Activated CD8-positive, alpha-beta T cell treated with anti-CD3 and anti-CD28 coated beads for 36 hours (primary cell): ENCODE data around the gene GNAO1. TPM values are rescaled to one million over a fixed set of nuclear protein-coding genes. Genes with fewer than 3 reads are reported as not detected.

Source experiments
- ATAC-seq: fragments of 200-7000 bp; cut with Tn5 transposase; one replicate; pipeline ENCODE4 v1.10.0; 2021; ENCODE audit warnings: mild to moderate bottlenecking, moderate library complexity
- CTCF ChIA-PET: fragments of 350-600 bp; sonication (Branson Sonifier 250); formaldehyde crosslinking; loops from one replicate; lab custom pipeline; 2021; ENCODE audit warnings: antibody characterized with exemption; lab: Charles Lee
- POLR2A ChIA-PET: fragments of 350-600 bp; sonication (Branson Sonifier 250); formaldehyde crosslinking; loops from one replicate; lab custom pipeline; 2021; ENCODE audit warnings: antibody characterized with exemption; lab: Charles Lee
- DNase-seq: peaks from one replicate; pipeline ENCODE4 v3.0.0-alpha.2; 2020
- H3K27ac Mint-ChIP-seq: one replicate; pipeline ENCODE4 v1.8.0; 2021; ENCODE audit warnings: mild to moderate bottlenecking, mixed read lengths
- H3K27me3 Mint-ChIP-seq: one replicate; pipeline ENCODE4 v1.8.0; 2021; ENCODE audit warnings: mixed read lengths
- H3K36me3 Mint-ChIP-seq: one replicate; pipeline ENCODE4 v1.8.0; 2021; ENCODE audit warnings: low read depth, mixed read lengths
- H3K4me1 Mint-ChIP-seq: one replicate; pipeline ENCODE4 v1.8.0; 2021; ENCODE audit warnings: low read depth, mixed read lengths
- H3K4me3 Mint-ChIP-seq: one replicate; pipeline ENCODE4 v1.8.0; 2021; ENCODE audit warnings: mild to moderate bottlenecking, moderate library complexity, mixed read lengths
- H3K9me3 Mint-ChIP-seq: one replicate; pipeline ENCODE4 v1.8.0; 2021; ENCODE audit warnings: mixed read lengths
- CTCF ChIP-seq: fragments of 200-600 bp; IDR thresholded peaks from one replicate; pipeline ENCODE4 v1.8.0; 2022; ENCODE audit warnings: antibody characterized with exemption, mild to moderate bottlenecking
- intact Hi-C: fragments of 100-400 bp; cut with micrococcal nuclease; formaldehyde crosslinking; loops from one replicate; pipeline ENCODE4 v1.10.0; 2022
- total RNA-seq, 2 experiments: library from RNA; stranded (reverse); gene quantifications; one replicate each; pipeline ENCODE4 v1.2.3, GENCODE V29; 2021

GNAO1 gene
- total RNA-seq, 2 experiments from 2014 or later, result 2.3 to 2.4 TPM

- intact Hi-C loops, result no loop called here
- no peaks in the 10 kb centered on the region for H3K4me1 Mint-ChIP-seq
- TF ChIP-seq CTCF, result no peak
- DNase-seq, result no peak
- H3K4me3 Mint-ChIP-seq, result no peak overlapping the region
- no peaks in the 10 kb centered on the region for H3K9me3 Mint-ChIP-seq
- CTCF ChIA-PET, result interaction anchor here (0.8 to 1.8 kb wide), 3 partner anchors 11 to 26 kb away, joined by 3 to 8 read pairs (median 3); no protein-coding TSS in a partner anchor
- no peaks in the 10 kb centered on the region for H3K27me3 Mint-ChIP-seq
- no peaks in the 10 kb centered on the region for H3K36me3 Mint-ChIP-seq
- ATAC-seq, result no peak
- H3K27ac Mint-ChIP-seq, result no peak overlapping the region
- POLR2A ChIA-PET, result no interaction called here
Observed at GRCh38 chr16:56330476-56330875, 139.2 kb downstream of the GNAO1 start.

- H3K27me3 Mint-ChIP-seq, result no peaks in the 10 kb centered on the region
- no peak overlapping the region for H3K4me3 Mint-ChIP-seq
- intact Hi-C loops, result no loop called here
- TF ChIP-seq CTCF, result no peak
- ChIA-PET CTCF (interaction anchor here (1.8 kb wide), 1 partner anchor 10 kb away, joined by 4 read pairs; no protein-coding TSS in a partner anchor), POLR2A (no interaction called here)
- H3K27ac Mint-ChIP-seq, result no peak overlapping the region
- no peaks in the 10 kb centered on the region for H3K4me1 Mint-ChIP-seq
- no peak for DNase-seq
- no peaks in the 10 kb centered on the region for H3K9me3 Mint-ChIP-seq
- no peak for ATAC-seq
- no peaks in the 10 kb centered on the region for H3K36me3 Mint-ChIP-seq
Observed at GRCh38 chr16:56331399-56331798, 140.1 kb downstream of the GNAO1 start.

- H3K4me1 Mint-ChIP-seq, result no peaks in the 10 kb centered on the region
- H3K9me3 Mint-ChIP-seq, result no peaks in the 10 kb centered on the region
- TF ChIP-seq CTCF, result no peak
- H3K4me3 Mint-ChIP-seq, result no peak overlapping the region
- ChIA-PET CTCF (interaction anchor here (1.8 kb wide), 1 partner anchor 11 kb away, joined by 4 read pairs; no protein-coding TSS in a partner anchor), POLR2A (no interaction called here)
- intact Hi-C loops, result no loop called here
- H3K27ac Mint-ChIP-seq, result no peak overlapping the region
- H3K27me3 Mint-ChIP-seq, result no peaks in the 10 kb centered on the region
- ATAC-seq (no peak), DNase-seq (no peak)
- H3K36me3 Mint-ChIP-seq, result no peaks in the 10 kb centered on the region
Observed at GRCh38 chr16:56331915-56332314, 140.6 kb downstream of the GNAO1 start.

- DNase-seq (peak; percentile 37), ATAC-seq (no peak)
- CTCF ChIA-PET, result interaction anchor here (1.8 kb wide), 1 partner anchor 11 kb away, joined by 4 read pairs; no protein-coding TSS in a partner anchor
- intact Hi-C loops, result no loop called here
- H3K36me3 Mint-ChIP-seq, result no peaks in the 10 kb centered on the region
- POLR2A ChIA-PET, result no interaction called here
- no peaks in the 10 kb centered on the region for H3K27me3 Mint-ChIP-seq
- H3K4me3 Mint-ChIP-seq, result no peak overlapping the region
- no peak overlapping the region for H3K27ac Mint-ChIP-seq
- no peak for TF ChIP-seq CTCF
- no peaks in the 10 kb centered on the region for H3K4me1 Mint-ChIP-seq
- H3K9me3 Mint-ChIP-seq, result no peaks in the 10 kb centered on the region
Observed at GRCh38 chr16:56332464-56333079, 141.3 kb downstream of the GNAO1 start.

- no peak for DNase-seq
- Mint-ChIP-seq H3K27me3 (no peaks in the 10 kb centered on the region), H3K4me3 (no peak overlapping the region), H3K9me3 (no peaks in the 10 kb centered on the region), H3K27ac (no peak overlapping the region), H3K36me3 (no peaks in the 10 kb centered on the region), H3K4me1 (no peaks in the 10 kb centered on the region)
- ChIA-PET POLR2A (no interaction called here), CTCF (interaction anchor here (0.6 to 1.5 kb wide), 2 partner anchors 16 to 132 kb away, joined by 3 read pairs; no protein-coding TSS in a partner anchor)
- intact Hi-C loops, result no loop called here
- ATAC-seq, result no peak
- TF ChIP-seq CTCF, result no peak
Observed at GRCh38 chr16:56334761-56335160, 143.5 kb downstream of the GNAO1 start.
